ENCODE measurements around the gene CCHCR1. TPM values are rescaled to one million over a fixed set of nuclear protein-coding genes. Genes with fewer than 3 reads are reported as not detected.
"Not testable (repeated sequence)": the region's sequence is repeated elsewhere in the genome, so short reads cannot be mapped to it uniquely, and the experiment has no call there.

Gene CCHCR1
- total RNA-seq, 2 donors from 2014 or later, result 47.5 to 64.2 TPM

- Mint-ChIP-seq H3K27ac (no peak overlapping the region), H3K4me3 (no peak overlapping the region), H3K27me3 (ENCODE audit: low read depth) (no peaks in the 10 kb centered on the region), H3K4me1 (ENCODE audit: low read depth) (peaks cover 25% of the 10 kb centered on the region), H3K36me3 (ENCODE audit: insufficient read depth in 2 of 2) (no peaks in the 10 kb centered on the region), H3K9me3 (no peaks in the 10 kb centered on the region)
- ATAC-seq (replicated peaks in 1 of 2), result no peak
- DNase-seq, result no peak
Measured at GRCh38 chr6:31175971-31176370, 18.4 kb upstream of the CCHCR1 start.

GRCh38 chr6:31174378-31174777 lies 16.8 kb upstream of the CCHCR1 start:
- H3K27me3 Mint-ChIP-seq (ENCODE audit: low read depth), result no peaks in the 10 kb centered on the region
- peaks cover 0 to 1% of the 10 kb centered on the region in 2 donors for H3K36me3 Mint-ChIP-seq (ENCODE audit: insufficient read depth in 2 of 2)
- no peak overlapping the region for H3K4me3 Mint-ChIP-seq
- no peaks in the 10 kb centered on the region for H3K9me3 Mint-ChIP-seq
- no peak overlapping the region for H3K27ac Mint-ChIP-seq
- ATAC-seq (replicated peaks in 1 of 2) (no peak), DNase-seq (no peak)
- H3K4me1 Mint-ChIP-seq (ENCODE audit: low read depth), result peaks cover 19% of the 10 kb centered on the region

GRCh38 chr6:31173406-31173805 lies 15.8 kb upstream of the CCHCR1 start:
- Mint-ChIP-seq H3K27me3 (ENCODE audit: low read depth) (no peaks in the 10 kb centered on the region), H3K4me1 (ENCODE audit: low read depth) (peaks cover 9% of the 10 kb centered on the region), H3K9me3 (no peaks in the 10 kb centered on the region), H3K27ac (peak overlapping the region; percentile 23), H3K36me3 (ENCODE audit: insufficient read depth in 2 of 2) (peaks cover 0 to 2% of the 10 kb centered on the region in 2 donors), H3K4me3 (no peak overlapping the region)
- ATAC-seq (replicated peaks in 1 of 2) (no peak), DNase-seq (no peak)

GRCh38 chr6:31172973-31173384 lies 15.4 kb upstream of the CCHCR1 start:
- peaks cover 0 to 2% of the 10 kb centered on the region in 2 donors for H3K36me3 Mint-ChIP-seq (ENCODE audit: insufficient read depth in 2 of 2)
- H3K4me3 Mint-ChIP-seq, result no peak overlapping the region
- H3K4me1 Mint-ChIP-seq (ENCODE audit: low read depth), result peaks cover 5% of the 10 kb centered on the region
- DNase-seq (no peak), ATAC-seq (replicated peaks in 1 of 2) (no peak)
- H3K27ac Mint-ChIP-seq, result peak overlapping the region; percentile 23
- no peaks in the 10 kb centered on the region for H3K9me3 Mint-ChIP-seq
- H3K27me3 Mint-ChIP-seq (ENCODE audit: low read depth), result no peaks in the 10 kb centered on the region

- Mint-ChIP-seq H3K27me3 (ENCODE audit: low read depth) (no peaks in the 10 kb centered on the region), H3K9me3 (no peaks in the 10 kb centered on the region), H3K27ac (no peak overlapping the region), H3K4me3 (no peak overlapping the region), H3K4me1 (ENCODE audit: low read depth) (peaks cover 5% of the 10 kb centered on the region), H3K36me3 (ENCODE audit: insufficient read depth in 2 of 2) (peaks cover 0 to 2% of the 10 kb centered on the region in 2 donors)
- ATAC-seq (replicated peaks in 1 of 2) (no peak), DNase-seq (no peak)
Measured at GRCh38 chr6:31171931-31172905, 14.6 kb upstream of the CCHCR1 start.

GRCh38 chr6:31170987-31171671 lies 13.5 kb upstream of the CCHCR1 start:
- no peak for ATAC-seq (replicated peaks in 1 of 2)
- Mint-ChIP-seq H3K9me3 (no peaks in the 10 kb centered on the region), H3K27ac (no peak overlapping the region)

GRCh38 chr6:31170600-31170881 lies 12.9 kb upstream of the CCHCR1 start, which contains the start of gene POU5F1:
Gene POU5F1, minus strand, starts transcription at chr6:31170682. Its CDS starts 62 bp downstream, at chr6:31170620.
- Mint-ChIP-seq H3K4me1 (ENCODE audit: low read depth) (no peaks in the 10 kb centered on the region), H3K27ac (no peak within 1 kb of the TSS), H3K27me3 (ENCODE audit: low read depth) (no peaks in the 10 kb centered on the region), H3K9me3 (no peaks in the 10 kb centered on the region), H3K36me3 (ENCODE audit: insufficient read depth in 2 of 2) (peaks cover 0 to 2% of the 10 kb centered on the region in 2 donors), H3K4me3 (no peak within 1 kb of the TSS)
- ATAC-seq (replicated peaks in 1 of 2), result no peak
- DNase-seq, result no peak

More at GRCh38 chr6:31170987-31171671, 13.5 kb upstream of the CCHCR1 start:
- DNase-seq, result no peak
- Mint-ChIP-seq H3K4me1 (ENCODE audit: low read depth) (peaks cover 5% of the 10 kb centered on the region), H3K36me3 (ENCODE audit: insufficient read depth in 2 of 2) (peaks cover 0 to 2% of the 10 kb centered on the region in 2 donors), H3K27me3 (ENCODE audit: low read depth) (no peaks in the 10 kb centered on the region), H3K4me3 (no peak overlapping the region)

- not testable (repeated sequence) for H3K4me1 Mint-ChIP-seq (ENCODE audit: low read depth); H3K27ac Mint-ChIP-seq; H3K4me3 Mint-ChIP-seq; H3K36me3 Mint-ChIP-seq (ENCODE audit: insufficient read depth in 2 of 2); H3K27me3 Mint-ChIP-seq (ENCODE audit: low read depth); H3K9me3 Mint-ChIP-seq; ATAC-seq (replicated peaks in 1 of 2); DNase-seq
Measured at GRCh38 chr6:31169858-31170599, 12.4 kb upstream of the CCHCR1 start.

- ATAC-seq (replicated peaks in 1 of 2) (no peak), DNase-seq (no peak)
- Mint-ChIP-seq H3K4me3 (no peak overlapping the region), H3K9me3 (no peaks in the 10 kb centered on the region), H3K36me3 (ENCODE audit: insufficient read depth in 2 of 2) (peaks cover 0 to 2% of the 10 kb centered on the region in 2 donors), H3K27me3 (ENCODE audit: low read depth) (no peaks in the 10 kb centered on the region), H3K27ac (no peak overlapping the region), H3K4me1 (ENCODE audit: low read depth) (peaks cover 11% of the 10 kb centered on the region)
Measured at GRCh38 chr6:31169123-31169857, 11.7 kb upstream of the CCHCR1 start.

GRCh38 chr6:31168606-31169005 lies 11.0 kb upstream of the CCHCR1 start:
- Mint-ChIP-seq H3K4me3 (no peak overlapping the region), H3K9me3 (no peaks in the 10 kb centered on the region), H3K27ac (no peak overlapping the region), H3K27me3 (ENCODE audit: low read depth) (no peaks in the 10 kb centered on the region), H3K4me1 (ENCODE audit: low read depth) (peaks cover 18% of the 10 kb centered on the region), H3K36me3 (ENCODE audit: insufficient read depth in 2 of 2) (peaks cover under 1 to 2% of the 10 kb centered on the region in 2 donors)
- no peak for ATAC-seq (replicated peaks in 1 of 2)
- no peak for DNase-seq

GRCh38 chr6:31165986-31166385 lies 8.4 kb upstream of the CCHCR1 start:
- Mint-ChIP-seq H3K9me3 (no peaks in the 10 kb centered on the region), H3K27me3 (ENCODE audit: low read depth) (no peaks in the 10 kb centered on the region), H3K36me3 (ENCODE audit: insufficient read depth in 2 of 2) (peaks cover 7 to 16% of the 10 kb centered on the region in 2 donors), H3K4me1 (ENCODE audit: low read depth) (peaks cover 44% of the 10 kb centered on the region), H3K4me3 (no peak overlapping the region), H3K27ac (no peak overlapping the region)
- DNase-seq, result no peak
- ATAC-seq (replicated peaks in 1 of 2), result no peak

GRCh38 chr6:31165064-31165832 lies 7.6 kb upstream of the CCHCR1 start:
- Mint-ChIP-seq H3K4me1 (ENCODE audit: low read depth) (peaks cover 51% of the 10 kb centered on the region), H3K4me3 (peak overlapping the region in 1 of 2 donors; percentile 22), H3K36me3 (ENCODE audit: insufficient read depth in 2 of 2) (peaks cover 7 to 23% of the 10 kb centered on the region in 2 donors)
- not testable (repeated sequence) for H3K27ac Mint-ChIP-seq; H3K9me3 Mint-ChIP-seq; DNase-seq; H3K27me3 Mint-ChIP-seq (ENCODE audit: low read depth)
- peak; percentile 25 to 49 for ATAC-seq (replicated peaks in 1 of 2)
